ENCODE data around the gene GJA9.
"Not testable (repeated sequence)": the region's sequence is repeated elsewhere in the genome, so short reads cannot be mapped to it uniquely, and the experiment has no call there.

Gene GJA9

DNA sequence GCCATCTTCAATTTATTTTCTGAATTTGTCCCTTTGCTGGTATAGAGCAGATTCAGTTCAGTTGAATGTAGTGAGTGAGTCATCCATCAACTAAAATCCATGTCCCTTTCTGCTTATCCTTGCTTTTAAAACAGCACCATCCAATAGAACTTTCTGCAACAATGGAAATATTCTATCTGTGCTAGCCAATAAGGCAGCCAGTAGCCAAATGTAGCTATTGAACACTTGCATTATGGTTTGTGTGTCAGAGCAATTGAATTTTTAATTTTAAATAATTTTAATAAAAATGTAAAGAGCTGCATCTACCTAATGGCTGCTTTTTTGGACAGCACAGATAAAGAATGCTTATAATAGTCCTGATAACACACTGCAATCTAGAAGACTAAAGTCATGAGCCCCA is at the start of gene GJA9:
TSS of gene GJA9 (minus strand) at position 101 of the 400 bp plus-strand sequence. CDS start 5,489 bp downstream, outside the sequence.
- DNase-seq: no peak

DNA sequence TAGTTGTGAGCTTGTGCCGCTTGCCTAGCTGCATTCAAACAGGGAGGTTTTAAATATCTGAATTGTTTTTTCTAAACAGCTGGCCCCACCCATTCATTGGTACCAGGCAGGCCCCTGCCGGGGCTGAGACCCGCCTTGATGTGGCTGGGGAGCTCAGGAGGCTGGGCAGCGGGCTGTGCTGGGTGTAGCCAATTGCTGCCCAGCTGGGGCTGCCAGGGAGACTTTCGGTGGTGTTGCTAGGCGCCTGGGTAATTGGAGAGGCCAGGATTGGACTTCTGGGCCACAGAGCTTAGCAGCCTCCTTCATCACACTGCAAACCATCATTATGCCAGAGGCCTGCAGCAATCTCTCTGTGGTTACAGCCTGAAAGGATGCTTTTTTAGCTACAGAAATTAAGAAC is 48.1 kb upstream of the GJA9 start:
- peak; percentile 86 for DNase-seq

DNA sequence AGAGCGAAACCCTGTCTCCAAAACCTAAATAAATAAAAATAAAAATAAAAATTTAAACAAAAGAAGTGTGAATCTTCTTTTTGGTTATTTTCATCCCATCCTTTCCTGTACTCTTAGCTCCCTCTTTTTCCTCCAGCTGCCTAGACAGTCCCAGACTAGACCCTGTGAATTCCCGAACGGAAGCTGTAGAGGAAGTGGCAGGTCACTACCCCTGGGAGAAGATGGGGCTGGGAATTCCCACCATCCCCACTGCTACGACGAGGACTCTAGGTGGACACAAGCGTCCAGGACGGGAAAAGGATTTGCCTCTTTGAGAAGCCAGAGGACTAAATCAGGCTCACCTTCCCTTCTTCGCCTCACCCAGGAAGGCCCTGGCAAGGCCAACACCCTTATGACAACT is 47.7 kb upstream of the GJA9 start:
- peak; percentile 72 for DNase-seq

DNA sequence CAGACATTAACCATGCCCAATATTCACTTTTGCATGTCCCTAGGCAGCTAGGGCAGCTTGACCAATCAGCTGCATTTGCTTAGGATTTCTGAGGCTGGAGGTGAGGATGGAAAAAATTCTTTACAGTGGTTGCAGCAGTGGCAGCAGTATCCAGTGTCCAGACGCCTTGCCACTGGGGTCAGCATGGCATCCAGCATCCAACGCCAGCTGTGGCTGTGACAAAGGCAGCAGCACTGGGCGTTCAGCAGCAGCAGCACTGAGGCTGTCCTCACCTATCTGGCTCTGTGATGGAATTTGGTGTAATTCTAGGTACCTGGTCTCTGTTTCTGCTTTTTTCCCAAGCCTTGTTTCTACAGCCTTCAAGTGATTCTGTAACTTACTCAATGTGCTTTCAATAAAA is 44.7 kb upstream of the GJA9 start:
- no peak for DNase-seq

DNA sequence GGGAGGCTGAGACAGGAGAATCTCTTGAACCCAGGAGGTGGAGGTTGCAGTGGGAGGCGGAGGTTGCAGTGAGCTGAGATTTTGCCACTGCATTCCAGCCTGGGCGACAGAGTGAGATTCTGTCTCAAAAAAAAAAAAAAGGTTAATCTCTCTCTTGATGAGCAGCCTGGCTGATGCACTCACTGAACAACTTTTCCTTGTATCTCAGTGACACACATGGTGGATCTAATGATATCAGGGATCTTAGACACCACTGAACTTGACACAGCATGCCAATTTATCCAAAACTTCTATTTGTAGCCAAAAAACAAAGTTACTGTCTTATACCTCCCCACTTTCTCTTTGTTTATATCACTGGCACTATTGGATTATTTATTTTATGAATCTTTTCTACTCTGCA is 44.0 kb upstream of the GJA9 start:
- DNase-seq: no peak

DNA sequence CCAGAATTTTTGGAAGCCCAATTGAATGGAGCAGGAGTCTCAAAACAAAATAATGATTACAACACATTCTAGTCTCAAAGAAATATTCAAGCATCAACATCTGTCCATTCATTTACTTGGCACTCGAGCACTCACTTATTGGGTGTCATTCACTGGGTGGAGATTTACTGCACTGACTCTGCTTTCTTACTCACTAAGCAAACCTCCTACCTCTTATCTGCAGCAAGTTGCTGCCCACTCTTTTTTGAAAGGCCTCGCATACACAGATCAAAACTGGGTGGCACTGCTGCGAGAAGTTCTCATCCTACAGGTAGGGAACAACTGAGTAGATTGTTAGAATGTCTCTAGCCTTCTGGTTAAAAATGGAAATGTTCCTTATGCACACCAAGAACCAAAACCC is 42.2 kb upstream of the GJA9 start:
- no peak for DNase-seq

DNA sequence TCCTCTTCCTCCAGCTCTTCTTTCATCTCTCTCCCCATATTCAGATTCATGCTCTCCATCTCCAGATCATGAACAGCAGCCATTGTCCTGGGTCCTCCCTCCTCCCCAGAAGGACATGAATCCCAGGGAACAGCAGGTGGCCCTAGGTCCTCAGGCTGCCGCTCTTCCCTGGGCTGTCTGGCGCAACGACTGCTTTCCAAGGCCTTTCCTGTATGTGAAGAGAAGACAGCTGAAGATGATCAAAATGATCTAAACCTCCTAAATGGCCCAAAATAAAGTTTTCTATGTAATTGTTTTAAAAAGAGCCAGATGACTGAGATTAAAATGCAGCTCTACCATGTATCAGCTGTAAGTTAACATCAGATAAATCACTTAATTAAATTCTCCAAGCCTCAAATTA is 37.7 kb upstream of the GJA9 start:
- DNase-seq: no peak

DNA sequence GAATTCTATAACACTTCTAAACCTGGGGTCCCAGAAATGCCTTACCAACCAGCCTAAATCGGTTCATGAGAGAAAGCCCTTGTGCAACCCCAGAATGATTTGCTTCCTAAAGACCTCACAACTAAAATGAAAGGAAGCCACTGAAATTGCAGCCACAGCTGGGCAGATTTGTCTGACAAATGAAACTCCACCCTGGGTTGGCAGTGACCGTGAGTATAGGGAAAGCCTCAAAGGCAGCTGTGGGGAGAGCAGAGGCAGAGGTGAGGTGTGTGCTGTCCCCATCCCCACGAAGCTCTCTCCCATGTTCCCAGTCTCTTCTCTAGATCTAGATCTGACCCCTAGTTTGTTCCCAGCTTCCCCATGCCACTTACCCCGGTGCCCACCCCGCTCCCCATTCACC is 37.2 kb upstream of the GJA9 start:
- DNase-seq: no peak

DNA sequence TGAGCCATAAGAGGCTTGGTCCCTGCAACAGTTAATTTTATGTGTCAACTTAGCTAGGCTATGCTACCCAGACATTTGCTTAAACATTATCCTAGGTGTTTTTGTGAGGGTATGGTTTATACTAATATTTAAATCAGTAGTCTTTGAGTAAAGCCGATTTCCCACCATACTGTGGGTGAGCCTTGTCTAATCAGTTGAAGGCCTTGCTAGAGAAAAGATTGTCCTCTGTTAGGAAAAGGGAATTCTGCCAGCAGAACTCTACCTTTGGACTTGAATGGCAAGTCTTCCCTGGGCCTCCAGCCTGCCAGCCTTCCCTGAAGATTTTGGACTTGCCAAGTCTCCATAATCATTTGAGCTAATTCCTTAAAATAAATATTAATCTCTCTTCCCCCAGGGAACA is 36.4 kb upstream of the GJA9 start:
- no peak for DNase-seq

DNA sequence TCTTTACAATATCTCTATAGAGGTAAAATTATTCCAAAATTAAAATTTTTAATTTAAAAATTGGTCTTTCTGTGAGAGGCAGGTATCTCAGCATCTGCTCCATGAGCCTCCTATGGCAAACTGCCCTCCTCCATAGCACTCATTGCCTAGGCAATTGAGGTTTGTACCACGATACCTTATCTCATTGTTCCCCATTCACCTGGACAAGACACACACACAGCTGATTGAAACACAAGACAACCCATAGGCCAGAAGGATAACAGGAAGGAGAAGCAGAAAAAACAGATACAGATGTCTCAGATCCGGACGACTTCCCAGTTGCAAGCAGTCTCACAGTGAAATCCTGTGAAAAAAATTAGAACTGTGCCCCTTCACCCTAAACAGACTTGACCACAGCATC is 36.0 kb upstream of the GJA9 start:
- no peak for DNase-seq

DNA sequence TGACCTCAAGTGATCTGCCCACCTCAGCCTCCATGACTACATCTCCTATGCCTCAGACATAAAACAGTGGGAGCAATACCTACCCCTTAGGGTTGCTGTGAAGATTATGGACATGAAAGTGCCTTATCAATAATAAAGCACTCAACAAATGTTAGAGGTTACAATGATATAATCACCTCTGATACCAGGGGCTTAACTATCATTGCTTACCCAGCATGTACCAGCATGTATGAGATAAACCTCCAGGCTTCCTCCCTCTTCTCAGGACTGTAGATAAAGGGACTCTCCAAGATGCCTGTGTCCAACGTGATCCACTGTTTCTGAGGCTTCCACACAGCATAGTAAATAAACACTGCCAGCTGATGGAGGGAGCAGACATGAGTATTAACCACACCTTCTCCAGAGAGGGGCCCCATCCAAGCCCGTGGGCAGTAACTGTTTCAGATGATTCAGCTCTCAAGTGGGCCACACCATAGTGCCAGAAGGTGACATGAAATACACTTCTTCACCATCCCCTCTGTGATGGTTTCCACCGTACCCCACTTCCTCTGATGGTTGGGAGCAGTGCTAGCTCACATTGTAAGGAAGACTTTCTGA is 34.1 kb upstream of the GJA9 start:
- no peak for DNase-seq

DNA sequence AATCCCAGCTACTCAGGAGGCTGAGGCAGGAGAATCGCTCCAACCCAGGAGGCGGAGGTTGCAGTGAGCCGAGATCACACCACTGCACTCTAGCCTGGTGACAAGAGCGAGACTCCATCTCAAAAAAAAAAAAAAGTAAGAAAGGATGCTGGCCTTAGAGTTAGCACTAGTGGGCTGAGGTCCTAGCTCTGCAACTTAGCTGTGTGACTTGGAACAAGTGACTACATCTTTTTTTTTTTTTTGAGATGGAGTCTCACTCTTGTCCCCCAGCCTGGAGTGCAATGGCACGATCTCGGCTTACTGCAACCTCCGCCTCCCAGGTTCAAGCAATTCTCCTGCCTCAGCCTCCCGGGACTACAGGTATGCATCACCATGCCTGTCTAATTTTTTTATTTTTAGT is 33.5 kb upstream of the GJA9 start:
- DNase-seq: not testable (repeated sequence)

DNA sequence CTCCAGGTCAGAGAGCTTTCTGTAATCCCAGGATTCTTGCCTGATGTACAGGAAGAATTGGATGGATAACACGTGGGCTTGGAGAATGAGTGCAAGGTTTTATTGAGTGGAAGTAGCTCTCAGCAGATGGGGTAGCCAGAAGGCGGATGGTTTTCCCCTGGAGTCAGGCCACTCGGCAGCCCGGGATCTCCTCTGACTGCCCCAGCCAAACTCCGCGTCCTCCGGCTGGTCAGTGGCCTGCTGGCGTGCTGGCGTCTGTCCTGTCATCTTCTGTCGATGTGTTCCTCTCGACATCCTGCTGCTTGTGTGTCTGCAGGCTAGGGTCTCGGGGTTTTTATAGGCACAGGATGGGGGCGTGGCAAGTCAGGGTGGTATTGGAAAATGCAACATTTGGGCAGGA is 27.4 kb upstream of the GJA9 start:
- DNase-seq: no peak

DNA sequence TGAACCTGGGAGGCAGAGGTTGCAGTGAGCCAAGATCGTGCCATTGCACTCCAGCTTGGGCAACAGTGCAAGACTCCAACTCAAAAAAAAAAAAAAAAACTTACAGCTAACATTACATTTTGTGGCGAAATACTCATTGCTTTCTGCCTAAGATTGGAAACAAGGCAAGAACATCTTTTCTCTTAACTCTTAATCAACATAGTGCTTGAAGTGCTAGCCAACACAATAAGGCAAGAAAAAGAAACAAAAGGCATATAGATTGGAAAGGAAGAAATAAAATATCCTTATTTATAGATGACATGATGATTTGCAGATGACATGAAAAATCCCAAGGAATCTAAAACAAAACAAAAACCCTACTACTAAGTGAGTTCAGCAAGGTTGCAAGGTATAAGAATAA is 24.6 kb upstream of the GJA9 start:
- no peak for DNase-seq

DNA sequence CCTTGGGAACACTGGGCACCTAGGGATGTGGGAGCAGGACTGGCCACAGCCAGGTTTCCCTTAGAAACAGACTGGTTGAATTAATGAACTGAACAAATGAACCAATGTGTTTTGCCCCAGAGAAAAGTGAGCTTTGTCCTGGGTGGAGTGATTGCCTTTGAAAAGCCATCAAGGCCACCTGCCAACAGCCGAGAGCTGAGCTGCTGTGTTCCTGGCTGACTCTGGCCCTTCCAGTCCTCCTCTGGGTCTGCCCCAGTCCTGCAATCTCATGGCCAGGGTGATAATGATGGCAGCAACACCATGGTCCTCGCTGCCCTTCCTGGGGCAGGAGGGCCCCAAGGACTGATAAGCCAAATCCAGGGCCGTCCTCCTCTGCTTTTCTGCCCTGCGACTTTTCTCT is 18.2 kb upstream of the GJA9 start:
- DNase-seq: no peak

DNA sequence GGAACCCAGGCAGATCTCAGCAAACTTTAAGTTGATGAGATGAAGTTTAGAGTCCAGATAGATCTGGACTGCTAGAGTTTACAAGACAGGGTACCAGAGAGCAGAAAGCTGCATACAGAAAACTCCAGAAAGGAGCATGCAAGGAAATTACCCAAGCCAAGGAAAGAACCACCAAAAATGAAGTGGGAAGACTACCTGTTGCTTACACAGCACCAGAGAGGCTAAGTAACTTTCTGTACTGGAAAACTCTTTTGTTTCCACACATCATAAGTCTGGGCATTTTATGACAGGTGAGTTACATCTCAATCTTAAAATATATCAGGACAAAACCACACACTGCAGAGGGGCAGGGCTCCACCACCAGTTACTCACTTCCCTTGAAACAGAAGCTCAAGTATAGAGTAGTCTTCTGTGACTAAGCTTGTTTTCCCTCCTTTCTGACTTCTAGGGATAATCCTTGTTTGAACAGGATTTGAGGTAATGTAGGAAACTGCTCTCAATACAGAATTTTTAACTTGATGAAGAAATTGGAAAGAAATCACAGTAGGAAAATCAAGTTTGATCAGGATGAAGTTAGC is 17.4 kb upstream of the GJA9 start:
- DNase-seq: no peak

DNA sequence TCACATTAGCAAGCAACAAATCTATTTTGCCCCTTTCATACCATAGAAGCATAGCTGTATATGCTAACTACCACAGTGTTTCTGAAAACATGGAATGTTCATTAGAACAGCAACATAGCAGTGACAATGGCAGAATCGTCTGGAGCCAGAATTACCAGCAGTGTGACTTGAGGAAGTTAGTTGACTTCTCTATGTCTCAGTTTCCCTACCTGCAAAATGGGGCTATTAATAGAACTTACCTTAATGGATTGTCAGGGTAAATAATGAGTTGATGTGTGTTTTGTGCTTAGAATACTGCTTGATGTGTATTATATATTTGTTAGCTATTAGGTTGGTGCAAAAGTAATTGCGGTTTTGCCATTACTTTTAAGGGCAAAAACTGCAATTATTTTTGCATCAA is 14.8 kb upstream of the GJA9 start:
- no peak for DNase-seq

DNA sequence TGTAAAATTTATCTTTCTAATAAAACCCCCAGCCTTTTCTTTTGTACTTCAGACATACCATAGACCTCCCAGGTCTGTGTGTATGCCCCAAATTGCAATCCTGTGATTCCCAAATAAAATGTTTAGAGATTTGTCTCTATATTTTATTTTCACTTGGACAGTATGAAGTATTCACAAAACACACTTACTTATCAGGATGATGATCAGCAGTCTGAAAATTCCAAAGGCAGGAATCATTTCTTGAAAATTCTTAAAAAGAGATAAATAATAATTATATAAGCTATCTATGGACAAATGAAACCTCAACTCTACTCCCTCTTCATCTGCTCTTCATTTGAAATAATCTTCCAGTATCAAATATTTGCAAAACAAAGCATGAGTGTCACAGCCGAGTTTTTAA is 11.6 kb upstream of the GJA9 start:
- DNase-seq: no peak

DNA sequence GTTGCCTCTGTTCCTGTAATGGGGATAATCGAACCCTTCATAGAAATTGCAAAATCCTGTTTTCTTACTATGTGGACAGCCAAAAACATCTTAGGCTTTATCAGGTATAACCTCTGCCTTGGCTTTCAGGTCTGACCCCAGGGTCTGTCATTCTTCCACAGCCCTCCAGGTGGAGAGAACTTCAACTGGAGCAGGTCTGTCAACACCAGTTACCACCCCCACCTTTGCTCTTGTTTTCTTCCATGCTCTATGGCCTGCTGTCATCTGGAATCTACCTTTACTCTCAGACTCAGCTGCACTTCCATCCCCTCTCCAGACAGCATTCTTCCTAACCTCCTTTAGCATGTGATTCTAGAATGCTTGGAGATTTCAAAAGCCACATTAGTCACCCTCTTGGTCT is 10.4 kb upstream of the GJA9 start:
- DNase-seq: no peak

DNA sequence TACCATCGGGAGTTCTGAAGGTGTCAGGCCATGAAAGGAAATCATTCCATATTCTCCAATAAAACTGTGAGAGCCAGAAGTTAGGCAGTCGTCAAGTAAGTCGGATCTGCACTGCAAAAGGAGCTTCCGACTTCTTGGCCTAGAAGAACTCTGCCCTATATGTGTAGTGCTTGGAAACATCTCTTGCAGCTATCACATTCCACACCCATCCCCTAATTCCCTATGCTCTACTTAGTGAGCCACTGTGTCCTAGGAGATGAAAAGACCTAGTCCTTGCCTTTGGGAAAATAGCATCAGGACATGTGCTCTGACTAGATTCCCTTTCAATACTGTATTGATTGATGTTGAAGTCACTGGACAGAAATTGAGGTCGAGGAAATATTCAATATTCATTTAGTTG is 8.2 kb upstream of the GJA9 start:
- no peak for DNase-seq

DNA sequence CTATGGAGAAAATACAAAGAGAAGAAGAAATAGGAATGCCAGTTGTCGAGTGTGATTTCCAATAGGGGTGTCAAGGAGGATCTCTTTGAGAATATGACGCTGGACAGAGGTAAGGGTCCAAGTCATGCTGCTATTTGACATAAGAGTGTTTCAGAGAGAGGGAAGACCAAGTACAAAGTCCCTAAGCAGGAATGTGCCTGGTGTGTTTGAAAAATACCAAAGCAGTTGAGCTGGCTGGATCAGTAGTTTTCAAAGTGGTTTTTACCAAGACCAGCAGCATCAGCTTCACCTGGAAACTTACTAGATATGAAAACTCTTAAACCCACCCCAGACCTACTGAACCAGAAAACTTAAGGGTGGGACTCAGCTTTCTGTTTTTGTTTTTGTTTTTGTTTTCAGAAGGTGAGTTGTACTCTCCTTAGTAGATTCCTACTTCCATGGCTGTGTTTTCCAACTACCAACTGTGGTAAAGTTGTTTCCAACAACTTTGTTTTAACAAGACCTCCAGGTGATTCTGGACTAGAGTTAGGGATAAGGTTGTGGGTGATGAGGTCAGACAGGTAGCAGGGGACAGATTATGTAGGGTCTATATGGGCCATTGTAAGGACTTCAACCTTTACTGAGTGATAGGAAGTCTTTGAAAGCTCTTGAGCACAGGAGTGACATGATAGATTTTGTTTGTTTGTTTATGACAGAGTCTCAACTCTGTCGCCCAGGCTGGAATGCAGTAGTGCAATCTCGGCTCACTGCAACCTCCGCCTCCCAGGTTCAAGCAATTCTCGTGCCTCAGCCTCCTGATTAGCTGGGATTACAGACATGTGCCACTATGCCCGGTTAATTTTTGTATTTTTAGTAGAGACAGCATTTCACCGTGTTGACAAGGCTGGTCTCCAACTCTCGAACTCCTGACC is 7.3 kb upstream of the GJA9 start:
- no peak for DNase-seq

DNA sequence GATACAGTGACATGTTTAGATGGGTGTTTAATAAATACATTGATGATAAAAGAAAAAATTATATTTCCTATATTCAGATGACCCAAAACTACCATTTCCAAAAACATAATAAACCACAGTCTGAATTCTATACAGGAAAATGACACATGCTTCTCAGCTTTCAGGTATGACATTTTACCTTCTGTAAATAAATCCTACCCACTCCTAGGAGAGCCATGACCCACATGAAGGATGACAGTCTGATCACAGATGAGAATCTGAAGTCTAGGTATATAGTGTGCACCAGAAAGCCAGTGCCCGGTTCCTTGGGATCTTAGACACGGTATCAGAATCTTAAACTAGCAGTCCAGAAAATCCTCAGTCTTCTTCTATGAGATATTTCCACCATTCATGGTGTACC is 3.7 kb upstream of the GJA9 start:
- DNase-seq: no peak

DNA sequence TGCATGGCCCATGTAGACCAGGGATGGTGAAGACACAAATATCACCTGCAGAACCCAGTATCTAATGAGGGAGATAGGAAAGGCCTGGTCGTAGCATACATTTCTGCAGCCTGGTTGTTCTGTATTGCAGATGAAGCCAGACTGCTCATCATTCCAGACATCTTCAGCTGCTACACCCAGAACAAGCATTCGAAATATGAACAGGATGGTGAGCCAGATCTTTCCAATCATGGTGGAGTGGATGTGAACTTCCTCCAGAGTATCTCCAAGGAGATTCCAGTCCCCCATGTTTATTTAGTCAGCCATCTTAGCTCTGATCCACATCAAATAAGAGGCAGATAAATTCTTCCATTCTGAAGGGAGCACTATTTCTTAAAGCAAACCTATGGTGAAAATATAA is 5.6 kb downstream of the GJA9 start:
- DNase-seq: no peak

All from NCI-H2227 treated with DMSO at 0.1 percent for 48 hours (cell line).